ENCODE measurements around the gene FGF22. TPM values are rescaled to one million over a fixed set of nuclear protein-coding genes. Genes with fewer than 3 reads are reported as not detected.

The FGF22 gene
- total and polyA plus RNA-seq, 2 donors (not counting 1 experiment from before 2014, with no cell fraction given): 0.34 to 2.9 TPM

DNA sequence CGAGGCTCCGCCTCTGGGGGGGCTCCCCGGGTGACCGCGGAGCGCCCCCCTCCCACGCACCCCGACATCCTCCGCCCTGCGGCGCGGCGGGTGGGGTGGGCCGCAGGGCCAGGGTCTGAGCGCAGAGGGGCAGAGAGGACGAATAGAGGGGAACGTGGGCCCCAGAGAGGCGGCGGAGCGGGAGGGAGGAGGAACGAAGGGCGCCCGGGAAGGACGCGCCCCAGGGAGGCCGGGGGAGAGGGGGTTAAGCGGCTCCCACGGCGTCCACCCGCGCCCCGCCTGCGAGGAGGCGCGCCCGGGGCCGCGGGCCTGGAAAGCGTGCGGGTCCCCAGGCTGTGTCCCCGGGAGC, 49.0 kb upstream of the FGF22 start:
- Histone ChIP-seq H2AFZ (ENCODE audit: insufficient read depth, low read depth, low read length, poor library complexity, severe bottlenecking) (no peak overlapping the region), H3K79me2 (ENCODE audit: control insufficient read depth, insufficient read depth, low read length) (no peaks in the 10 kb centered on the region), H3K27ac (ENCODE audit: low read length in 2 of 2) (no peak overlapping the region), H3K4me3 (ENCODE audit: control extremely low read depth in 1 of 5, extremely low read depth in 1 of 5, insufficient read depth in 1 of 5, low read depth in 2 of 5, low read length in 4 of 5) (no peak overlapping the region), H3K27me3 (replicated peaks in 1 of 4; ENCODE audit: control extremely low read depth in 1 of 4, control insufficient read depth in 3 of 4, insufficient read depth in 4 of 4, low read length in 3 of 4) (peaks cover 0 to 50% (median 21%) of the 10 kb centered on the region in 4 experiments), H3K4me1 (ENCODE audit: control insufficient read depth in 2 of 2, insufficient read depth in 2 of 2, low read length in 2 of 2) (peaks cover 17% of the 10 kb centered on the region in 2 donors), H3K4me2 (replicated peaks; ENCODE audit: low read depth, low read length, poor library complexity, severe bottlenecking) (peak overlapping the region; percentile 66), H3K9me3 (ENCODE audit: control extremely low read depth in 1 of 3, control insufficient read depth in 2 of 3, insufficient read depth in 1 of 3, low read length in 2 of 3) (peaks cover 0 to 14% (median 0%) of the 10 kb centered on the region in 3 donors), H4K20me1 (ENCODE audit: control insufficient read depth, insufficient read depth, low read length, poor library complexity, severe bottlenecking) (no peaks in the 10 kb centered on the region), H3K9ac (ENCODE audit: low read length) (no peak overlapping the region), H3K36me3 (replicated peaks in 1 of 2; ENCODE audit: control extremely low read depth in 1 of 2, control insufficient read depth in 1 of 2, extremely low read depth in 1 of 2, insufficient read depth in 2 of 2, low read length in 1 of 2) (no peaks in the 10 kb centered on the region)
- POLR2A ChIA-PET: no interaction called here
- Mint-ChIP-seq H3K4me1 (peaks cover 15% of the 10 kb centered on the region), H3K27ac (no peak overlapping the region), H3K4me3 (no peak overlapping the region), H3K9me3 (ENCODE audit: insufficient read depth) (no peaks in the 10 kb centered on the region), H3K27me3 (peaks cover 21% of the 10 kb centered on the region)
- CTCF ChIA-PET: no interaction called here
- DNase-seq (no peak), ATAC-seq (ENCODE audit: low read depth) (no peak)
- 17% methylated on average over 34 of the region's 41 CpGs for WGBS (ENCODE audit: insufficient coverage)
- no peak for TF ChIP-seq EZH2 (IDR thresholded peaks at IDR 0.05; ENCODE audit: borderline replicate concordance, insufficient read depth, low read depth, low read length, poor library complexity, severe bottlenecking)
- TF ChIP-seq, protein P1, sequence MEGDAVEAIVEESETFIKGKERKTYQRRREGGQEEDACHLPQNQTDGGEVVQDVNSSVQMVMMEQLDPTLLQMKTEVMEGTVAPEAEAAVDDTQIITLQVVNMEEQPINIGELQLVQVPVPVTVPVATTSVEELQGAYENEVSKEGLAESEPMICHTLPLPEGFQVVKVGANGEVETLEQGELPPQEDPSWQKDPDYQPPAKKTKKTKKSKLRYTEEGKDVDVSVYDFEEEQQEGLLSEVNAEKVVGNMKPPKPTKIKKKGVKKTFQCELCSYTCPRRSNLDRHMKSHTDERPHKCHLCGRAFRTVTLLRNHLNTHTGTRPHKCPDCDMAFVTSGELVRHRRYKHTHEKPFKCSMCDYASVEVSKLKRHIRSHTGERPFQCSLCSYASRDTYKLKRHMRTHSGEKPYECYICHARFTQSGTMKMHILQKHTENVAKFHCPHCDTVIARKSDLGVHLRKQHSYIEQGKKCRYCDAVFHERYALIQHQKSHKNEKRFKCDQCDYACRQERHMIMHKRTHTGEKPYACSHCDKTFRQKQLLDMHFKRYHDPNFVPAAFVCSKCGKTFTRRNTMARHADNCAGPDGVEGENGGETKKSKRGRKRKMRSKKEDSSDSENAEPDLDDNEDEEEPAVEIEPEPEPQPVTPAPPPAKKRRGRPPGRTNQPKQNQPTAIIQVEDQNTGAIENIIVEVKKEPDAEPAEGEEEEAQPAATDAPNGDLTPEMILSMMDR (IDR thresholded peaks at IDR 0.05): no peak
- intact Hi-C loops (cut with micrococcal nuclease): no loop called here

DNA sequence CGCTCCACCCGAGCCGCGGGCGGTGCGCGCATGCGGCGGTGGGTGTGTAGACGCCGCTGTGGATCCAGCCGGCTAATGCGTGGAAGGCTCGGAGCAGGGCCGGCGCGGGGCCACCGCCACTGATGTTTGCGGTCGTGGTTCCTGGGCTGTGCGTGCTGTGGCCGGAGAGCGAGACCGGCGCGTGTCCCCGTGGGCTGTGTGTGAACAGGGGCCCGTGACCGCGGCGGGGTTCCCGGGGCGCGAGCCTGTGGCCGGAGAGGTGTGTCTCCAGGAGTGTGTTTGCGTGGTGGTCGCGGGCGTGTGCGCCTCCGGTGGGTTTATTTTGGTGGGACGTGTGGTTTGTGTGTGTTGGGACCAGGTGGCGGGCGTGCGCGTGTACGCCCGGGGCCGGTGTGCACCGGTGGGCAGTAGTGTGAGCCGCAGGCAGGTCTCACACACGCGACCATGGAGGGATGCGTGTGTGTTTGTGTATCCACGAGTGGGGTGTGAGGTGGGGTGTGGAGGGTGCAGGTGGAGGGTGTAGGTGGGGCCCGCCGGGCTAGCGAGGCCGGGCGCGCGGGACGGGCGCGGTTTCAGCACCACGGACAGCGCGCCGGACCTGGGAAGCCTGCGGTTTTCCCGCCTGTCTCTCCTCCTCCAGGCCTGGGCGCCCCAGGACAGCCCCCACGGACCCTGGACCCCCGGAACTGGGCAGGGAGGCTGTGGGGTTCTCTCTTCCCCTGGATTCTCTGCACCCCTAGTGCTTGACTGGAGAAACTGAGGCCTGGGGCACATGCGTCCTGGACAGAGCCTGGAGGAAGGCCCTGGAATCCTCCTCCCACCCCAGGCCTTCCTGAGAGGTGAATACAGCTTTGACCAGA, 48.4 kb upstream of the FGF22 start:
- Mint-ChIP-seq H3K4me1 (peaks cover 15% of the 10 kb centered on the region), H3K27ac (no peak overlapping the region), H3K9me3 (ENCODE audit: insufficient read depth) (no peaks in the 10 kb centered on the region), H3K27me3 (peaks cover 20% of the 10 kb centered on the region), H3K4me3 (peak overlapping the region; percentile 47)
- H4K20me1 ChIP-seq (ENCODE audit: control insufficient read depth, insufficient read depth, low read length, poor library complexity, severe bottlenecking): no peaks in the 10 kb centered on the region
- H3K4me1 ChIP-seq (ENCODE audit: control insufficient read depth in 2 of 2, insufficient read depth in 2 of 2, low read length in 2 of 2): peaks cover 17% of the 10 kb centered on the region in 2 donors
- H3K9ac ChIP-seq (ENCODE audit: low read length): no peak overlapping the region
- H3K4me2 ChIP-seq (replicated peaks; ENCODE audit: low read depth, low read length, poor library complexity, severe bottlenecking): peak overlapping the region; percentile 66
- no peak overlapping the region for H3K4me3 ChIP-seq (ENCODE audit: control extremely low read depth in 1 of 5, extremely low read depth in 1 of 5, insufficient read depth in 1 of 5, low read depth in 2 of 5, low read length in 4 of 5)
- H2AFZ ChIP-seq (ENCODE audit: insufficient read depth, low read depth, low read length, poor library complexity, severe bottlenecking): no peak overlapping the region
- no peaks in the 10 kb centered on the region for H3K36me3 ChIP-seq (replicated peaks in 1 of 2; ENCODE audit: control extremely low read depth in 1 of 2, control insufficient read depth in 1 of 2, extremely low read depth in 1 of 2, insufficient read depth in 2 of 2, low read length in 1 of 2)
- peaks cover 0 to 14% (median 0%) of the 10 kb centered on the region in 3 donors for H3K9me3 ChIP-seq (ENCODE audit: control extremely low read depth in 1 of 3, control insufficient read depth in 2 of 3, insufficient read depth in 1 of 3, low read length in 2 of 3)
- ChIA-PET CTCF (no interaction called here), POLR2A (no interaction called here)
- 41% methylated on average over 72 of the region's 75 CpGs for WGBS (ENCODE audit: insufficient coverage)
- TF ChIP-seq, protein P1 (IDR thresholded peaks at IDR 0.05): no peak
- no peak for TF ChIP-seq EZH2 (IDR thresholded peaks at IDR 0.05; ENCODE audit: borderline replicate concordance, insufficient read depth, low read depth, low read length, poor library complexity, severe bottlenecking)
- peaks cover 0 to 52% (median 19%) of the 10 kb centered on the region in 4 experiments for H3K27me3 ChIP-seq (replicated peaks in 1 of 4; ENCODE audit: control extremely low read depth in 1 of 4, control insufficient read depth in 3 of 4, insufficient read depth in 4 of 4, low read length in 3 of 4)
- no peaks in the 10 kb centered on the region for H3K79me2 ChIP-seq (ENCODE audit: control insufficient read depth, insufficient read depth, low read length)
- ATAC-seq (ENCODE audit: low read depth): no peak
- no peak overlapping the region for H3K27ac ChIP-seq (ENCODE audit: low read length in 2 of 2)
- intact Hi-C loops (cut with micrococcal nuclease): no loop called here
- DNase-seq: no peak

Data from B cell (primary cell).